NB4 (cell line): ENCODE measurements around the gene CARMIL1.

Source experiments
- DNase-seq: peaks from one replicate; pipeline ENCODE4 v3.0.0; 2010; ENCODE audit warnings: low read depth
- H3K4me3 ChIP-seq: one replicate; pipeline ENCODE4 v1.5.1; 2011; ENCODE audit warnings: mild to moderate bottlenecking, low read depth, low read length, moderate library complexity
- MYC ChIP-seq: IDR thresholded peaks from 2 replicates; pipeline ENCODE4 v1.6.1; 2011; ENCODE audit warnings: low read depth, low read length
- POLR2A ChIP-seq: IDR thresholded peaks from 2 replicates; pipeline ENCODE4 v1.6.1; 2011; ENCODE audit warnings: mild to moderate bottlenecking; ENCODE audit not compliant: insufficient read length; ENCODE audit errors: extremely low read depth
- TF ChIP-seq, protein P1 (sequence below): IDR thresholded peaks from one replicate; pipeline ENCODE4 v1.5.1; 2012; ENCODE audit warnings: low read depth, low read length
- TF ChIP-seq, protein P2 (sequence below): IDR thresholded peaks from 2 replicates; pipeline ENCODE4 v1.6.1; 2011; ENCODE audit warnings: low read depth, low read length

Gene CARMIL1

DNA sequence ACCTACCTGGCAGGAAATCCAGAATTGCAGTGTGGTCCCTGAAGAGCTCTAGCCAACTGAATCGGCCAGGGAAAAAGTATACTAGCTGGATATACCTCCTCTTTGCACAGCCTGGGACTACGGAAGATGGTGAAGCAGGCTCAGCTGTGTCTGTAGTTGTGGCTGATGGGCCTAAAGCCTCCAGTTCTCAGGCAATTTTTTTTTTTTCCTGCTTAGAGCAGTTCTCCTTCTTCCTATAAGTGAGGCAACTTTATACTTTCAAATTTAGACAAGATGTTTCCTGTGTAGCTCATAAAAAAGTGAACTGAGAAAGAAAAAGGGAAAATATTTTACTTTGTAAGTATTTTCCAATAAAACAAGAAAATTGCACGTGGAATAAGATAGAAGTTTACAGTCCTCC, 172.9 kb downstream of the CARMIL1 start:
- no peak overlapping the region for H3K4me3 ChIP-seq
- DNase-seq = no peak
- TF ChIP-seq MYC = no peak
- no peak for TF ChIP-seq POLR2A
- TF ChIP-seq, protein P1, sequence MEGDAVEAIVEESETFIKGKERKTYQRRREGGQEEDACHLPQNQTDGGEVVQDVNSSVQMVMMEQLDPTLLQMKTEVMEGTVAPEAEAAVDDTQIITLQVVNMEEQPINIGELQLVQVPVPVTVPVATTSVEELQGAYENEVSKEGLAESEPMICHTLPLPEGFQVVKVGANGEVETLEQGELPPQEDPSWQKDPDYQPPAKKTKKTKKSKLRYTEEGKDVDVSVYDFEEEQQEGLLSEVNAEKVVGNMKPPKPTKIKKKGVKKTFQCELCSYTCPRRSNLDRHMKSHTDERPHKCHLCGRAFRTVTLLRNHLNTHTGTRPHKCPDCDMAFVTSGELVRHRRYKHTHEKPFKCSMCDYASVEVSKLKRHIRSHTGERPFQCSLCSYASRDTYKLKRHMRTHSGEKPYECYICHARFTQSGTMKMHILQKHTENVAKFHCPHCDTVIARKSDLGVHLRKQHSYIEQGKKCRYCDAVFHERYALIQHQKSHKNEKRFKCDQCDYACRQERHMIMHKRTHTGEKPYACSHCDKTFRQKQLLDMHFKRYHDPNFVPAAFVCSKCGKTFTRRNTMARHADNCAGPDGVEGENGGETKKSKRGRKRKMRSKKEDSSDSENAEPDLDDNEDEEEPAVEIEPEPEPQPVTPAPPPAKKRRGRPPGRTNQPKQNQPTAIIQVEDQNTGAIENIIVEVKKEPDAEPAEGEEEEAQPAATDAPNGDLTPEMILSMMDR = no peak
- TF ChIP-seq, protein P2, sequence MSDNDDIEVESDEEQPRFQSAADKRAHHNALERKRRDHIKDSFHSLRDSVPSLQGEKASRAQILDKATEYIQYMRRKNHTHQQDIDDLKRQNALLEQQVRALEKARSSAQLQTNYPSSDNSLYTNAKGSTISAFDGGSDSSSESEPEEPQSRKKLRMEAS = no peak

DNA sequence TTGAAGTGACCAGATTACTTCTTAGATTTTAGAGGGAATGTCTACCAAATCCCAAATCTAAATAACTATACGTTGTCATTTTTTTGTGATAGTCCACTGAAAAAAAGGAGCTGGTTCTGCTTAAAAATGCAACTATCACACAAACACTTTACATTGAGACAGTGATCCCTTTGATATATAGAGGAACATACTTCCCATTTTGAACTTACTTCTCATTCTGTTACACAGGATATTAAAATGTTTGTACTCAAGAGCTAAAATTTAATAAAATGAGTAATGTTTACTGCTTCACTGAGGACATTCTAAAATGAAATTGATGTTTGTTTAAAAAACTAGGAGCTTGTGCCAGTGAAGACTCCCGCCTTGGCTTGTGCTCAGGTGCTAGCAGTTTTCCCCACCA, 174.1 kb downstream of the CARMIL1 start:
- TF ChIP-seq, protein P1 = no peak
- TF ChIP-seq, protein P2 = no peak
- TF ChIP-seq MYC (no peak), POLR2A (no peak)
- H3K4me3 ChIP-seq = no peak overlapping the region
- no peak for DNase-seq

DNA sequence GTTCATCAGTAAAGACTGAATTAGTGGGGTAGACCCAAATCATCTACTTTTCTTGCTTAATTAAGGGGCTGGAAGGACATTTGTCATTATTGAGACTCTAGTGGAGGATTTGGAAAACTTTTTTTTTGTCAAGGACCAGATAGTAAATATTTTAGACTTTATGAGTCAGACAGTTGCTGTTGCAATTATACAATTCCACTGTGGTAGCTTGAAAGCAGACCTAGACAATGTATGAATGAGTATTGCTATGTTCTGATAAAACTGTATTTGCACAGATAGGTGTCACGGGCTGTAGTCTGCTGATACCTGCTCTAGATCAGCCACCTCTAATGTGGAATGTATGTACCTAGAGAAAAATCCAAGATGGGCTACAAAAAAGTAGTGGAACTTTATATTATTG, 175.0 kb downstream of the CARMIL1 start:
- no peak for DNase-seq
- TF ChIP-seq POLR2A = no peak
- H3K4me3 ChIP-seq = no peak overlapping the region

DNA sequence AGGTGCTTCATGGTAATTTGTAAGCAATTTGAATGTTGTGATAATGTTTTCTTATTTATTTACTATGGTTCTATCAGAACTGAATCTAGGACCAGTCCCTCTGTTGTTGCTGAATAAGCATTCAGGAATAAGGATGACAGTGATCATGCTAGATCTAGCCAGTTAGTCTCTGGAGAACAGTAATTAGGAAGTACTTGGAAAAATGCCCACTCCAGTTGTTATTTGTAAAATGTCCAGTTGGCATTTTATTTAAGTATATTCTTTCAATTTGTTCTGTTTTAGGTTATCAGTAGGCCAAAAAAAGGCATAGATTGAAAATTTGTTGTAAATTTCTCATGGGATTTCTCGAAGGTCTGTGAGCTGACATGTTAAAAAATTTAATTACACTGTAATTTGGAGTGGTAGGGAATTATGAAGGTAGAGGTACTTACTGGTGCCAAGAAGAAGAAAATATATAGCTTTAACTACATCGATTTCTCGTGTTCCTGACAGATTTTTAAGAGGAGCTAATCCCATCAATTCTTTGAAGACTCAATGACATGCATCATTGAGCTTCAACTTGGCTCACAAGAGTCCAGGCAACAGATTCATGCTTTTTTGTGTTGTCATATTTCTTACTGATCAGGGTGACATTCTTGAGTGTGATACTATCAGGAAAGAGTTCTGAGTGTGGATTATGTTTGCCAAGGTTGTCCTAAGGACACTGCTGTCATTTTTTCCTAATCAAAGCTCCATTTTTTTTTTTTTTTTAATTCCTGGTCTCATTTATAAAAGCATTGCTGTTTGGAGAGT, 177.3 kb downstream of the CARMIL1 start:
- TF ChIP-seq, protein P2 = no peak
- TF ChIP-seq POLR2A (no peak), MYC (no peak)
- TF ChIP-seq, protein P1 = no peak
- DNase-seq = no peak
- no peak overlapping the region for H3K4me3 ChIP-seq

DNA sequence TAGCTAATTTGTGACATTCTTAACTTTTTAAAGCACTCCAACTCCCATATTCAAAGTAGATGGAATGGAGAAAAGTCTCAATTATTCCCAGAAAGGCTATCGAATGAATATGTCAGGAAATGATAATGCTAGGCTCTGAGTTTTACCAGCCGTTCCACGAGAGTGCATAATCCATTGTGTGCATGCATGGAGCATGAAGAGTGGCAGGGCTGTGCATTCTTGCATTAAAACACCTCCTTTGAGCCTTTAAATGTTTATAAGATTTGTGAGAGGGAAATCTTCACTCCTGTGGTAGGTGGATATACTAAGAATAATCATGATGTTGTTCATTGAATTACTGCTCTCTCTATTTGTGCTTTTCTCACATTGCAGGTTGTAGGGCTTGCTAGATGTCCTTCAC, 178.3 kb downstream of the CARMIL1 start:
- H3K4me3 ChIP-seq = no peak overlapping the region
- TF ChIP-seq, protein P2 = no peak
- TF ChIP-seq, protein P1 = no peak
- TF ChIP-seq POLR2A = no peak
- TF ChIP-seq MYC = no peak
- DNase-seq = no peak

DNA sequence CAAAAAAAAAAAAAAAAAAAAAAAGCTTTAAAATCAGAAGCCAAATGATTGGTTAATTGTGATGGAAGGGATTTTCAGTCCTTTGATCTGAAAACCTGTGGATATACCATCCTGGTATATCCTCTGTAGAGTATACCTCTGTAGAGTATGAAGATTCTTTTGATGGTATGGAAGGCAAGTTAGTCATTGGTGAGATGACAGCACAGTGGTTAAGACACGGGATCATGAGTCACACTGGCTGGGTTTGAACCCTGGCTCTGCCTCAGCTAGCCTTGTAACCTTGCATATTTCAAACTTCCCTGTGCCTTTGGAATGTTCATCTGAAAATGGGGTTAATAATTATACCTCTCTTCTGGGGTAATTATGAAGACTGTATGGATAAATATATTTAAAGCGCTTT, 179.3 kb downstream of the CARMIL1 start:
- DNase-seq = peak; percentile 30

More for the DNA sequence above, 179.3 kb downstream of the CARMIL1 start:
- no peak overlapping the region for H3K4me3 ChIP-seq
- TF ChIP-seq POLR2A = no peak
- TF ChIP-seq, protein P2 = no peak
- TF ChIP-seq, protein P1 = no peak
- TF ChIP-seq MYC = no peak
